H1 (cell line): ENCODE results near the gene XPNPEP3. TPM values are rescaled to one million over a fixed set of nuclear protein-coding genes. Genes with fewer than 3 reads are reported as not detected.

Experiments
- CTCF ChIA-PET: fragments of 300-600 bp; sonication (Branson Sonifier 250); formaldehyde crosslinking; loops from one replicate; lab custom pipeline; 2021; ENCODE audit not compliant: partially characterized antibody; lab: Charles Lee
- POLR2A ChIA-PET: fragments of 300-600 bp; sonication (Branson Sonifier 250); formaldehyde crosslinking; loops from one replicate; lab custom pipeline; 2021; ENCODE audit warnings: inconsistent platforms; ENCODE audit not compliant: partially characterized antibody; lab: Charles Lee
- DNase-seq, 2 experiments: peaks; one replicate each; pipeline versions ENCODE4 v3.0.0 to v3.0.0-alpha.2; 2010 to 2022; ENCODE audit warnings: low spot score in 2 of 2, low read depth in 1 of 2, mixed read lengths in 1 of 2
- FAIRE-seq: peaks from 2 replicates; lab custom pipeline; 2011; peaks lifted over from hg19 to GRCh38; lab: Jason Lieb, UNC
- H2AFZ ChIP-seq: 2 replicates; pipeline ENCODE4 v1.8.1; 2012; ENCODE audit warnings: low read length, inconsistent platforms
- H2AK5ac ChIP-seq: 2 replicates; pipeline ENCODE4 v1.6.1; 2013; ENCODE audit warnings: low read depth, low read length
- H2BK120ac ChIP-seq: replicated peaks from 2 replicates; pipeline ENCODE3; 2013; ENCODE audit warnings: low read depth, low read length, inconsistent platforms
- H2BK12ac ChIP-seq: 2 replicates; pipeline ENCODE4 v1.6.1; 2013; ENCODE audit warnings: low read depth, low read length
- H2BK15ac ChIP-seq: 2 replicates; pipeline ENCODE4 v1.6.1; 2013; ENCODE audit warnings: low read length
- H2BK20ac ChIP-seq: 2 replicates; pipeline ENCODE4 v1.6.1; 2013; ENCODE audit warnings: low read length
- H2BK5ac ChIP-seq: 2 replicates; pipeline ENCODE4 v1.6.1; 2013; ENCODE audit warnings: low read depth, low read length
- H3K14ac ChIP-seq: 2 replicates; pipeline ENCODE4 v1.6.1; 2013; ENCODE audit warnings: inconsistent platforms; ENCODE audit not compliant: insufficient read length
- H3K18ac ChIP-seq: 2 replicates; pipeline ENCODE4 v1.6.1; 2013; ENCODE audit warnings: low read length; ENCODE audit errors: extremely low read depth
- H3K23ac ChIP-seq: 2 replicates; pipeline ENCODE4 v1.6.1; 2013; ENCODE audit warnings: inconsistent platforms; ENCODE audit not compliant: insufficient read length
- H3K23me2 ChIP-seq: 2 replicates; pipeline ENCODE4 v1.6.1; 2013; ENCODE audit warnings: low read depth, low read length
- H3K27ac ChIP-seq: 2 replicates; pipeline ENCODE4 v1.6.1; 2011; ENCODE audit warnings: low read depth, low read length, inconsistent platforms
- H3K27me3 ChIP-seq, 4 experiments: replicated peaks in 1 of 4; 1 replicate in 1 of 4; 2 replicates in 3 of 4; pipeline versions ENCODE4 v1.6.1 to v1.8.1; 2011 to 2013; ENCODE audit warnings: low read length in 3 of 4, mild to moderate bottlenecking in 3 of 4, inconsistent platforms in 2 of 4, mixed read lengths in 2 of 4, moderate library complexity in 1 of 4; ENCODE audit not compliant: control insufficient read depth in 3 of 4, insufficient read depth in 3 of 4; ENCODE audit errors: extremely low read depth in 1 of 4
- H3K36me3 ChIP-seq, 4 experiments: 2 replicates each; pipeline versions ENCODE4 v1.6.1 to v1.8.1; 2011 to 2013; ENCODE audit warnings: mild to moderate bottlenecking in 4 of 4, low read length in 3 of 4, moderate library complexity in 2 of 4, control low read depth in 1 of 4, inconsistent platforms in 1 of 4; ENCODE audit not compliant: insufficient read depth in 4 of 4, control insufficient read depth in 2 of 4
- H3K4ac ChIP-seq: replicated peaks from 2 replicates; pipeline ENCODE3; 2013; ENCODE audit warnings: low read length, low read depth, mixed read lengths, inconsistent platforms; ENCODE audit not compliant: insufficient read length
- H3K4me1 ChIP-seq, 4 experiments: replicated peaks in 1 of 4; 1 replicate in 1 of 4; 2 replicates in 3 of 4; pipeline versions ENCODE4 v1.6.1 to v1.8.1; 2011 to 2013; ENCODE audit warnings: low read length in 3 of 4, inconsistent platforms in 2 of 4, mixed read lengths in 1 of 4; ENCODE audit not compliant: insufficient read depth in 4 of 4, control insufficient read depth in 3 of 4
- H3K4me2 ChIP-seq, 2 experiments: 2 replicates each; pipeline versions ENCODE4 v1.6.1 to v1.8.1; 2011 to 2013; ENCODE audit warnings: low read depth in 2 of 2, low read length in 2 of 2, control low read depth in 1 of 2, inconsistent platforms in 1 of 2, mild to moderate bottlenecking in 1 of 2; ENCODE audit not compliant: insufficient read depth in 1 of 2
- H3K4me3 ChIP-seq, 4 experiments: fragments of 200-600, 300-600 bp in 1 of 4; sonication (generic), shearing (Covaris generic), sonication (Bioruptor Twin) in 1 of 4; 2 replicates each; pipeline versions ENCODE4 v1.5.1 to v1.8.1; 2011 to 2016; ENCODE audit warnings: low read length in 4 of 4, low read depth in 3 of 4, control low read depth in 2 of 4, inconsistent platforms in 2 of 4, mild to moderate bottlenecking in 2 of 4, mixed read lengths in 1 of 4, moderate library complexity in 1 of 4; ENCODE audit not compliant: insufficient read depth in 2 of 4; ENCODE audit errors: extremely low read depth in 1 of 4
- H3K56ac ChIP-seq: replicated peaks from 2 replicates; pipeline ENCODE3; 2013; ENCODE audit warnings: low read depth, mild to moderate bottlenecking, mixed read lengths, low read length, inconsistent platforms; ENCODE audit not compliant: insufficient read length
- H3K79me1 ChIP-seq: 2 replicates; pipeline ENCODE4 v1.6.1; 2013; ENCODE audit warnings: low read depth, low read length, control low read depth
- H3K79me2 ChIP-seq, 2 experiments: 2 replicates each; pipeline versions ENCODE4 v1.6.1 to v1.8.1; 2012 to 2013; ENCODE audit warnings: low read length in 2 of 2, mild to moderate bottlenecking in 2 of 2, inconsistent platforms in 1 of 2; ENCODE audit not compliant: insufficient read depth in 2 of 2, control insufficient read depth in 1 of 2
- H3K9ac ChIP-seq, 4 experiments: replicated peaks in 1 of 4; 1 replicate in 1 of 4; 2 replicates in 3 of 4; pipeline versions ENCODE4 v1.6.1 to v1.8.1; 2011 to 2013; ENCODE audit warnings: low read depth in 3 of 4, low read length in 3 of 4, control low read depth in 2 of 4, mild to moderate bottlenecking in 2 of 4, moderate library complexity in 2 of 4, inconsistent platforms in 1 of 4; ENCODE audit errors: extremely low read depth in 1 of 4
- H3K9me3 ChIP-seq, 2 experiments: 2 replicates each; pipeline versions ENCODE4 v1.6.1 to v1.8.1; 2012 to 2013; ENCODE audit warnings: mild to moderate bottlenecking in 2 of 2, moderate library complexity in 2 of 2, control low read depth in 1 of 2, inconsistent platforms in 1 of 2, low read depth in 1 of 2, low read length in 1 of 2, mixed read lengths in 1 of 2; ENCODE audit not compliant: insufficient read depth in 2 of 2
- H4K20me1 ChIP-seq, 2 experiments: replicated peaks in 1 of 2; 2 replicates each; pipeline versions ENCODE3 to v1.8.1; 2011 to 2013; ENCODE audit warnings: inconsistent platforms in 2 of 2, low read length in 2 of 2, mild to moderate bottlenecking in 1 of 2; ENCODE audit not compliant: insufficient read depth in 2 of 2, control insufficient read depth in 1 of 2
- H4K5ac ChIP-seq: 2 replicates; pipeline ENCODE4 v1.6.1; 2013; ENCODE audit warnings: low read length, low read depth, mixed read lengths, inconsistent platforms; ENCODE audit not compliant: insufficient read length
- H4K8ac ChIP-seq: 2 replicates; pipeline ENCODE4 v1.8.0; 2013; ENCODE audit warnings: mild to moderate bottlenecking, moderate library complexity, low read length, inconsistent platforms; ENCODE audit not compliant: insufficient read depth; ENCODE audit errors: extremely low read depth
- H4K91ac ChIP-seq: replicated peaks from 2 replicates; pipeline ENCODE3; 2013; ENCODE audit warnings: low read length, mixed read lengths, inconsistent platforms; ENCODE audit not compliant: insufficient read length
- BACH1 ChIP-seq: IDR thresholded peaks from 2 replicates; pipeline ENCODE4 v1.6.1; 2012; ENCODE audit warnings: low read length, improper control_type of control experiment
- CEBPB ChIP-seq: IDR thresholded peaks from 2 replicates; pipeline ENCODE4 v1.6.1; 2012; ENCODE audit warnings: low read depth, low read length
- EZH2 ChIP-seq: fragments of 200-600 bp; sonication (generic); IDR thresholded peaks from 2 replicates; pipeline ENCODE4 v1.7.1; 2012; ENCODE audit warnings: low read depth, mild to moderate bottlenecking, moderate library complexity, low read length, inconsistent platforms; ENCODE audit not compliant: severe bottlenecking
- GABPA ChIP-seq: IDR thresholded peaks from 2 replicates; pipeline ENCODE4 v1.6.1; 2011; ENCODE audit warnings: mild to moderate bottlenecking, low read length, moderate library complexity, borderline replicate concordance; ENCODE audit not compliant: insufficient read depth
- NANOG ChIP-seq: IDR thresholded peaks from 2 replicates; pipeline ENCODE4 v1.6.1; 2011; ENCODE audit warnings: low read length, low read depth, mild to moderate bottlenecking, inconsistent platforms; ENCODE audit not compliant: insufficient read depth, poor library complexity, severe bottlenecking
- POLR2A ChIP-seq, 2 experiments: IDR thresholded peaks; 1 replicate in 1 of 2; 2 replicates in 1 of 2; pipeline ENCODE4 v1.6.1; 2011; ENCODE audit warnings: low read depth in 2 of 2, low read length in 2 of 2, mild to moderate bottlenecking in 2 of 2; ENCODE audit errors: control extremely low read depth in 1 of 2
- RNF2 ChIP-seq: fragments of 200-900, 300-1000 bp; sonication (generic); IDR thresholded peaks from 2 replicates; pipeline ENCODE4 v1.7.1; 2016; ENCODE audit warnings: borderline replicate concordance, low read depth, mild to moderate bottlenecking, antibody characterized with exemption, low read length; ENCODE audit not compliant: poor library complexity, severe bottlenecking; ENCODE audit errors: missing control alignments
- SIN3A ChIP-seq, 2 experiments: IDR thresholded peaks in 1 of 2; conservative IDR thresholded peaks in 1 of 2; 2 replicates each; pipeline ENCODE4 v1.6.1; 2011 to 2012; ENCODE audit warnings: low read length in 2 of 2, improper control_type of control experiment in 1 of 2, low read depth in 1 of 2, mild to moderate bottlenecking in 1 of 2
- WGBS, 2 experiments: shearing (Covaris generic) in 1 of 2; methylation state at CpG; one replicate each; pipeline versions ENCODE4 v1.1.6 to v1.1.7; 2013 to 2015; ENCODE audit warnings: low lambda C conversion rate in 2 of 2, mixed read lengths in 2 of 2, inconsistent platforms in 1 of 2, low coverage in 1 of 2, missing lambda C conversion rate in 1 of 2; ENCODE audit not compliant: insufficient replicate concordance in 2 of 2, insufficient coverage in 1 of 2, insufficient read length in 1 of 2; ENCODE audit errors: extremely low coverage in 1 of 2, missing lambda C conversion rate in 1 of 2; 5-methylcytosine and 5-hydroxymethylcytosine counted together
- polyA plus RNA-seq, 7 experiments: library from polyadenylated mRNA; depleted of rRNA in 3 of 7; stranded (reverse) in 5 of 7; unstranded in 2 of 7; fragments of >200 nt in 5 of 7; fragments of 200-250 nt in 2 of 7; gene quantifications; 1 replicate in 5 of 7; 2 replicates in 1 of 7; 4 replicates in 1 of 7; pipeline versions ENCODE4 v1.2.1 to v1.2.3, GENCODE V29; 2011 to 2013; ENCODE audit warnings: missing spikeins in 2 of 7, mixed read lengths in 2 of 7
- total RNA-seq: library from RNA; stranded (reverse); fragmentation: NEBNext Ultra II Directional; extraction: Animal tissue kit (Norgen Biotek cat#: 25700); gene quantifications from 2 replicates; pipeline ENCODE4 v1.2.1, GENCODE V29; 2021

The XPNPEP3 gene
- total and polyA plus RNA-seq, 2 of the 8 experiments (the other 6 are each of a cell fraction or from before 2014, with no cell fraction given) = 25.8 to 29.2 TPM

DNA sequence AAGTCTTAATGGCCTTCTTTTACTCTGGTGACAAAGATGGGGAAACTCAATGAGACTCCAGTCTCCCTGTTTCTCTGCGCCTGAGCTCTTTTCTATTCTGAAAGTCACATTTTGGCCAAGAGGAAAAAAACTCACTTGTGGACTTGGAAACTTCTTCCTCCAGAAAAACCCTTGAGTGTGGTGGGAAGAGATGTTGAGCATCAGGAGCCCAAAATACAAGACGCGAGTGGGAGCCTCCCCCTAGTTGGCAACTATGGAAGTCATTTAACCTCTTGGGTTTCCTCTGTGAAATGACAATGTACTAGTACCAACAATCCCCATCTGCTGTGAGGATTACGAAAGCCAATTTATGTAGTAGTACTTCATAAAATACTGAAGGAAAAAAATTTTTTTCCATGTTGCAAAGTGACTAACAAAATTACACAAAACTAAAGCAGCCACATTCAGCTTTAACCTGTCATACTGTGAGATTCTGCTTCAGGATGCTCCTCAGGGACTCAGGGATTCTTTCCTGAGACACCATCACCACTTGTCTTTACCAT lies 37.3 kb upstream of the XPNPEP3 start:
- Histone ChIP-seq H3K27ac (no peak overlapping the region), H3K9ac (peak overlapping the region in 3 of 4 experiments; percentile 12 to 36 (median 30); a peak in 4 of 7 replicates)
- TF ChIP-seq EZH2 (no peak), BACH1 (no peak), POLR2A (IDR thresholded peaks at IDR 0.05; ENCODE audit: control extremely low read depth in 1 of 2, low read depth in 2 of 2, low read length in 2 of 2) (no peak), RNF2 (no peak), SIN3A (conservative IDR thresholded peaks at IDR 0.05 in 1 of 2, IDR thresholded peaks at IDR 0.05 in 1 of 2; ENCODE audit: low read depth in 1 of 2, low read length in 2 of 2) (no peak), CEBPB (no peak), GABPA (no peak), NANOG (no peak)

More for the DNA sequence above, 37.3 kb upstream of the XPNPEP3 start:
- DNase-seq = no peak
- H3K9me3 ChIP-seq = no peaks in the 10 kb centered on the region
- WGBS, 2 experiments = 31% methylated on average over 4 of the region's 4 CpGs; no CpG with 5 or more reads in 1 of the 2 experiments
- H3K56ac ChIP-seq = peak overlapping the region; percentile 22
- no peak overlapping the region for H4K91ac ChIP-seq
- peaks cover 5 to 36% of the 10 kb centered on the region in 2 experiments; a peak in 3 of 4 replicates for H3K79me2 ChIP-seq
- H2AFZ ChIP-seq = peak overlapping the region; percentile 66
- no peak overlapping the region for H2BK15ac ChIP-seq
- H2BK5ac ChIP-seq = no peak overlapping the region
- ChIA-PET CTCF (interaction anchor here (0.6 to 1.1 kb wide), 2 partner anchors 11 to 105 kb away, joined by 3 read pairs; no protein-coding TSS in a partner anchor), POLR2A (interaction anchor here (1.0 to 3.0 kb wide), 6 partner anchors 8 to 135 kb away, joined by 3 to 16 read pairs (median 5); partner anchors contain the start of genes ST13 and XPNPEP3)
- H2BK20ac ChIP-seq = no peak overlapping the region
- peak overlapping the region; percentile 65 for H4K5ac ChIP-seq
- no peak for FAIRE-seq
- no peak overlapping the region for H2BK12ac ChIP-seq
- no peaks in the 10 kb centered on the region for H4K20me1 ChIP-seq
- no peak overlapping the region for H2BK120ac ChIP-seq
- peak overlapping the region; percentile 21 to 98 (median 42); a peak in 7 of 8 replicates for H3K4me3 ChIP-seq
- no peak overlapping the region for H3K4ac ChIP-seq
- H3K27me3 ChIP-seq = no peaks in the 10 kb centered on the region
- H3K4me2 ChIP-seq = peak overlapping the region; percentile 68 to 71
- no peak overlapping the region for H3K18ac ChIP-seq
- peaks cover 0 to 23% (median 10%) of the 10 kb centered on the region in 4 experiments; a peak in 4 of 8 replicates for H3K36me3 ChIP-seq
- H3K14ac ChIP-seq = no peak overlapping the region
- H3K4me1 ChIP-seq = peaks cover 0 to 1% (median 0%) of the 10 kb centered on the region in 4 experiments; a peak in 3 of 7 replicates
- H3K23me2 ChIP-seq = peaks cover 2% of the 10 kb centered on the region; the same call in 1 of the 2 replicates
- no peak overlapping the region for H4K8ac ChIP-seq
- H3K23ac ChIP-seq = no peak overlapping the region
- H3K79me1 ChIP-seq = peaks cover 9% of the 10 kb centered on the region
- no peak overlapping the region for H2AK5ac ChIP-seq
